ENCODE measurements around the gene SLITRK6. TPM values are rescaled to one million over a fixed set of nuclear protein-coding genes. Genes with fewer than 3 reads are reported as not detected.
"Not testable (repeated sequence)": the region's sequence is repeated elsewhere in the genome, so short reads cannot be mapped to it uniquely, and the experiment has no call there.

SLITRK6 gene
- total RNA-seq, 1 donor from 2014 or later, result not detected

DNA sequence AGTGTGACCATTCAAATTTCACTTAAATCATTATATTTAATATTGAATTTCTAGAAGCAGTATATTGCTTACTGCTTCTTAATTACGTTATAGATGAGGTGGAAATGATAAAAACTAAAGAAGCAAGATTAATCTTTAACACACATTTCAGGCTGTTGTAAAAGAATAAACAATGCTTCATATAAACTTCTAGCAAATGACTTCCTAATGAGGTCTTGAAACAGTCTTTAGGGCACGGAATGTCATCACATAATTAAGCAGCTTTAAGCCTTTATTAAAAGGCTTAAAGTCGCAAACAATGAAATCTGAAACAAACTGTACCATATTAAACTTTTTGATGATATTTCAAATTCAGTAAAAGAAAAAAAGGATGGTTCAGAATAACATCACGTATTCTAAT, 1.9 kb downstream of the SLITRK6 start:
- H3K27me3 Mint-ChIP-seq, result no peaks in the 10 kb centered on the region
- no peak overlapping the region for H3K4me3 Mint-ChIP-seq
- H3K9me3 Mint-ChIP-seq, result no peaks in the 10 kb centered on the region
- no peak overlapping the region for H3K27ac Mint-ChIP-seq
- H3K4me1 Mint-ChIP-seq, result no peaks in the 10 kb centered on the region
- H3K36me3 Mint-ChIP-seq (ENCODE audit: low read depth), result no peaks in the 10 kb centered on the region
- DNase-seq, result no peak
- intact Hi-C loops (cut with micrococcal nuclease), result no loop called here

DNA sequence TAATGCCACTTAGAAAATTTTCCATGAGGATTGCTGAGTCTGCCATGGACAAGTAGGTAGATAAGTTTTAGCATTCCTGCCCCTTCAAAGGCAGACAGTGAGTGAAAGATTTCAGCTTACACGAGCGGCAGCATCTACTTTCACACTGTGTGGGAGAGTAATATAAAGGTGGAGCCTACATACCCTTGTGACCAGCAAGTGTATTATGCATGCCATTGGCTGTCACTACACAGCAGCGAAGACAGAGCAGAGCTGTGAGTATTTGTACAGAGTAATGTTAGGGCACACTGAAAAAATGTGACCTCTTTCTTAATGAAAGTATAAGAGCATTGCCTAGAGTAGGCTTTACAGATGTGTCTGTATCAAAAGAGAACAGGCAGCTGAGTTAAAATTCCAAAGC, 14.0 kb downstream of the SLITRK6 start:
- Mint-ChIP-seq H3K4me3 (no peak overlapping the region), H3K4me1 (no peaks in the 10 kb centered on the region), H3K27ac (no peak overlapping the region), H3K36me3 (ENCODE audit: low read depth) (no peaks in the 10 kb centered on the region), H3K27me3 (no peaks in the 10 kb centered on the region), H3K9me3 (no peaks in the 10 kb centered on the region)
- intact Hi-C loops (cut with micrococcal nuclease), result no loop called here
- DNase-seq, result no peak

DNA sequence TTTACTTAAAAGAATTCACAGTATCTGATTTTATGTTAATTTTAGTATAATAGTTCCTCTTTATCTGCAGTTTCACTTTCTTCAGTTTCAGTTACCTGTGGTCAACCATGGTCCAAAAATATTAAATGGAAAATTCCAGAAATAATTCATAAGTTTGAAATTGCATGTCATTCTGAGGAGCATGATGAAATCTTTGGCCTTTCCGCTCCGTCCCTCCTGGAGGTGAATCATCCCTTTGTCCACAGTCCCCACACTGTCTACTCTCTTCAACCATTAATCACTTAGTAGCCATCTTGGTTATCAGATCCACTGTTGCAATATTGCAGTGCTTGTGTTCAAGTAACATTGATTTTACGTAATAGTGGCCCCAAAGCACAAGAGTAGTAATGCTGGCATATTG, 26.9 kb downstream of the SLITRK6 start:
- Mint-ChIP-seq H3K27me3 (no peaks in the 10 kb centered on the region), H3K36me3 (ENCODE audit: low read depth) (no peaks in the 10 kb centered on the region), H3K27ac (no peak overlapping the region), H3K9me3 (no peaks in the 10 kb centered on the region), H3K4me3 (no peak overlapping the region), H3K4me1 (no peaks in the 10 kb centered on the region)
- intact Hi-C loops (cut with micrococcal nuclease), result no loop called here
- DNase-seq, result no peak

DNA sequence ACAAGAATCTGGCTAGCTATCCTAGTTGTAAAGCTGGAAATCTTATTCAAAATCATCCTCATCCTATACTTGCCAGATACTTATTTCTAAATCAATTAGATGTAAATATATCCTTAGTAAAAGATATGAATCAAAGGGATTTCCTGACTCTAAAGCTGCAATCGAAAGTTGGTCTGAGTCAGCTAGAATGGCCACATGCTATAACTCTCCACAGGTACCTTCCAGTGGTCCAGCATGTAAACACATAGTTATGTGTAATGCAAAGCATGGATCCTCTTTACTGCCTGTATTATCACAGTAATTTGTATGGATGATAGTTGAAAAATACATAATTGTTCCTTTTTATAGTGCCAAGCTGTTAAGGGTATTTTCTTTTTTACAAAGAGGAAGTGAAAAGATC, 27.4 kb downstream of the SLITRK6 start:
- H3K4me1 Mint-ChIP-seq, result no peaks in the 10 kb centered on the region
- intact Hi-C loops (cut with micrococcal nuclease), result no loop called here
- H3K4me3 Mint-ChIP-seq, result no peak overlapping the region
- no peak overlapping the region for H3K27ac Mint-ChIP-seq
- no peaks in the 10 kb centered on the region for H3K27me3 Mint-ChIP-seq
- DNase-seq, result no peak
- no peaks in the 10 kb centered on the region for H3K9me3 Mint-ChIP-seq
- no peaks in the 10 kb centered on the region for H3K36me3 Mint-ChIP-seq (ENCODE audit: low read depth)

DNA sequence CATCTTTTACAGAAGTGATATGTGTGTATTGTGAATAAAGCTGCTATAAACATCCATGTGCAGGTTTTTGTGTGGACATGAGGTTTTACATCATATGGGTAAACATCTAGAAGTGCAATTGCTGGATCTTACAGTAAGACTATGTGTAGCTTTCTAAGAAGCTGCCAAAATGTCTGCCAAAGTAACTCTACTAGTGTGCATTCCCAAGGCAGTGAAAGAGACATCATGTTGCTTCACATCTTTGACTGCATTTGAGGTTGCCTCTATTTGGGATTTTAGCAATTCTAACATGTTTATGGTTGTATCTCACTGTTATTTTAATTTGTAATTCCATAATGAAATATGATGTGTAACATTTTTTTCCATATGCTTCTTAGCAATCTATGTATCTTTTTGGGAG, 30.3 kb downstream of the SLITRK6 start:
- no peak for DNase-seq
- intact Hi-C loops (cut with micrococcal nuclease), result no loop called here
- no peak overlapping the region for H3K4me3 Mint-ChIP-seq

DNA sequence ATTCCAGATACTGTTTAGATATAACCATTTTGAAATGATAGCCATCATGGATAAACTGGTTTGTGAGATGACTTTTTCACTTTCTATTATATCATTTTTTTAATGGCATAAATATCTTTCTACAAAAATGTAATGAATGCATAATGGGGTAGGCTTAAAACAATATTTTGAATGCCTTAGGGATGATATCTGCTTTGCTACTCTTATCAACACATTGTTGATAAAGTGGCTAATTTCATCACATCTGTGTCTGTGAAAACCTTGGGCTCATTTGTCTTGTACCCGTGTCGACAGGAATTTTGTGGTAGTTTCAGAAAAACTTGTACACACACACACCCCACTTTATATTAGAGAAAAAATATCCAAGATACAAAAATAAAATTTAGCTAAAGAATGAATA, 44.1 kb downstream of the SLITRK6 start:
- Mint-ChIP-seq H3K27ac (no peak overlapping the region), H3K4me1 (no peaks in the 10 kb centered on the region), H3K27me3 (no peaks in the 10 kb centered on the region), H3K36me3 (ENCODE audit: low read depth) (no peaks in the 10 kb centered on the region), H3K4me3 (no peak overlapping the region), H3K9me3 (no peaks in the 10 kb centered on the region)
- no peak for DNase-seq
- intact Hi-C loops (cut with micrococcal nuclease), result no loop called here

More for the DNA sequence above, 30.3 kb downstream of the SLITRK6 start:
- Mint-ChIP-seq H3K27ac (no peak overlapping the region), H3K9me3 (no peaks in the 10 kb centered on the region), H3K4me1 (no peaks in the 10 kb centered on the region), H3K36me3 (ENCODE audit: low read depth) (no peaks in the 10 kb centered on the region), H3K27me3 (no peaks in the 10 kb centered on the region)

DNA sequence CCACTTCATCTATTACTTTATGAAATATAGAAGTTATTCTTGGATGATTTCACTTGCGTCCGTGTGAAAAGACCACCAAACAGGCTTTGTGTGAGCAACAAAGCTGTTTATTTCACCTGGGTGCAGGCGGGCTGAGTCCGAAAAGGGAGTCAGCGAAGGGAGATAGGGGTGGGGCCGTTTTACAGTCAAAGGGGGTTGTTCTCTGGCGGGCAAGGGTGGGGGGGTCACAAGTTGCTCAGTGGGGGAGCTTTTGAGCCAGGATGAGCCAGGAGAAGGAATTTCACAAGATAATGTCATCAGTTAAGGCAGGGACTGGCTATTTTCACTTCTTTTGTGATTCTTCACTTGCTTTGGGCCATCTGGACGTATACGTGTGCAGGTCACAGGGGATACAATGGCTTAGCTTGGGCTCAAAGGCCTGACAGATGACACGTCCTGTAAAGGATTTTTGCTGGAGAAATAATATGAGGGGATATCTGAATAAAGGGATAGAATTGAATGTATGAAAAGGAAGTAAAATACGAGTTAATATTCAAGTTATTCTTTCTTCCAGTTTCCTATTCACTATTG, 55.9 kb downstream of the SLITRK6 start:
- H3K27ac Mint-ChIP-seq; DNase-seq; H3K4me3 Mint-ChIP-seq; intact Hi-C loops (cut with micrococcal nuclease); H3K9me3 Mint-ChIP-seq; H3K27me3 Mint-ChIP-seq; H3K4me1 Mint-ChIP-seq; H3K36me3 Mint-ChIP-seq (ENCODE audit: low read depth): not testable (repeated sequence)

Measured in activated CD4-positive, alpha-beta T cell treated with anti-CD3 and anti-CD28 coated beads, Interleukin-2, amount 10 ng/mL, durations not matched to agents 24 days and 14 days (primary cell).